ENCODE results near the gene ZNF541. TPM values are rescaled to one million over a fixed set of nuclear protein-coding genes. Genes with fewer than 3 reads are reported as not detected.

ZNF541 gene
- total RNA-seq, 6 experiments from 2014 or later = 0.12 to 0.25 (median 0.17) TPM; not detected in 2

DNA sequence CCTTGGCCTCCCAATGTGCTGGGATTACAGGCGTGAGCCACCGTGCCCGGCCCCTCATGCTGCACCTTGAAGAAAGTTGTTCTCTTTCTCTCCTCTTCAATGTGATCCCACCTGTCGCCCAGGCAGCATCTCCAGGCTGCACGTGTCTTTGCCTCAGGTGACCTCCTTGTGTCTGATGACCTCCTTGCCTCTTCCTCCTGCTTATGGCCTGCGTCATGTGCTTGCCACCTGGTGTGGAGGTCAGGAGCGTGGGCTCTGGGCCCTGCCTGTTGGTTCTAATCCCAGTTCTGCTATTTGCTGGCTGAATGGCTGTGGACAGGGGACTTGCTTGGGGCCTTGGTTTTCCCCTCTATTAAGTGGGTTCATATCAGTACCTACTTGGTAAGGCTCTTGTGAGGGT lies 42.3 kb upstream of the ZNF541 start:
- TF ChIP-seq, protein P1, sequence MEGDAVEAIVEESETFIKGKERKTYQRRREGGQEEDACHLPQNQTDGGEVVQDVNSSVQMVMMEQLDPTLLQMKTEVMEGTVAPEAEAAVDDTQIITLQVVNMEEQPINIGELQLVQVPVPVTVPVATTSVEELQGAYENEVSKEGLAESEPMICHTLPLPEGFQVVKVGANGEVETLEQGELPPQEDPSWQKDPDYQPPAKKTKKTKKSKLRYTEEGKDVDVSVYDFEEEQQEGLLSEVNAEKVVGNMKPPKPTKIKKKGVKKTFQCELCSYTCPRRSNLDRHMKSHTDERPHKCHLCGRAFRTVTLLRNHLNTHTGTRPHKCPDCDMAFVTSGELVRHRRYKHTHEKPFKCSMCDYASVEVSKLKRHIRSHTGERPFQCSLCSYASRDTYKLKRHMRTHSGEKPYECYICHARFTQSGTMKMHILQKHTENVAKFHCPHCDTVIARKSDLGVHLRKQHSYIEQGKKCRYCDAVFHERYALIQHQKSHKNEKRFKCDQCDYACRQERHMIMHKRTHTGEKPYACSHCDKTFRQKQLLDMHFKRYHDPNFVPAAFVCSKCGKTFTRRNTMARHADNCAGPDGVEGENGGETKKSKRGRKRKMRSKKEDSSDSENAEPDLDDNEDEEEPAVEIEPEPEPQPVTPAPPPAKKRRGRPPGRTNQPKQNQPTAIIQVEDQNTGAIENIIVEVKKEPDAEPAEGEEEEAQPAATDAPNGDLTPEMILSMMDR (IDR thresholded peaks at IDR 0.05) = no peak
- no peak for TF ChIP-seq POLR2A (IDR thresholded peaks at IDR 0.05)
- Histone ChIP-seq H3K36me3 (no peaks in the 10 kb centered on the region), H3K4me3 (no peak overlapping the region), H3K27ac (no peak overlapping the region), H3K27me3 (no peaks in the 10 kb centered on the region), H3K9me3 (no peaks in the 10 kb centered on the region), H3K4me1 (peaks cover 0 to 37% (median 19%) of the 10 kb centered on the region in 4 donors)
- no peak for DNase-seq
- 0% methylated on average over 1 of the region's 7 CpGs for WGBS (ENCODE audit: insufficient coverage, low coverage, low lambda C conversion rate, missing lambda C conversion rate)
- no peak for ATAC-seq
- intact Hi-C loops (cut with DNase I) = loop anchor here in 1 of 2 donors (10.0 kb wide), 1 partner anchor 50 kb away; no protein-coding TSS in a partner anchor

DNA sequence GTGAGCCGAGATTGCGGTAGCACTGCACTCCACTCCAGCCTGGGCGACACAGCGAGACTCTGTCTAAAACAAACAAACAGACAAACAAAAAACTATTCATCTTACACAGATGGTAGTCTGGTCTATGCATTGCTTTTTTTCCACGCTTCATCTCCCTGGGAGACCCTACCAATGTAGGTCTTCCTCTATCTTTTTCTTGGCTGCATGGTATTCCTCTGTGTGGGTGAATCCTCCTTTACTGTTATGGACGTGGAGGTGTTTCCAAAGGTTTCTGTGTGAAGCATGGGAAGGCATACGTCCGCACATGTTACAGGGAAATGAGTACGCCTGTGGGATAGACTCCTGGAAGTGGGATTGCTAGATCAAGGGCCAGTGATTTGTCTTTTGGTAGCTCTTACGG lies 41.6 kb upstream of the ZNF541 start:
- ATAC-seq (no peak), DNase-seq (no peak)
- H3K4me3 ChIP-seq = no peak overlapping the region
- intact Hi-C loops (cut with DNase I) = loop anchor here in 1 of 2 donors (10.0 kb wide), 1 partner anchor 50 kb away; no protein-coding TSS in a partner anchor
- H3K4me1 ChIP-seq = peaks cover 0 to 31% (median 15%) of the 10 kb centered on the region in 4 donors
- no peaks in the 10 kb centered on the region for H3K36me3 ChIP-seq
- no peak for TF ChIP-seq POLR2A (IDR thresholded peaks at IDR 0.05)
- TF ChIP-seq, protein P1 (IDR thresholded peaks at IDR 0.05) = no peak
- H3K27me3 ChIP-seq = no peaks in the 10 kb centered on the region
- no peaks in the 10 kb centered on the region for H3K9me3 ChIP-seq
- 94% methylated on average over 10 of the region's 10 CpGs for WGBS (ENCODE audit: insufficient coverage, low coverage, low lambda C conversion rate, missing lambda C conversion rate)
- H3K27ac ChIP-seq = no peak overlapping the region

GRCh38 chr19:47614021-47614295 lies 41.0 kb upstream of the ZNF541 start:
- TF ChIP-seq POLR2A (IDR thresholded peaks at IDR 0.05) = no peak
- TF ChIP-seq, protein P1 (IDR thresholded peaks at IDR 0.05) = no peak
- 40% methylated on average over 1 of the region's 3 CpGs for WGBS (ENCODE audit: insufficient coverage, low coverage, low lambda C conversion rate, missing lambda C conversion rate)
- intact Hi-C loops (cut with DNase I) = loop anchor here in 1 of 2 donors (10.0 kb wide), 1 partner anchor 51 kb away; no protein-coding TSS in a partner anchor
- H3K4me1 ChIP-seq = peaks cover 0 to 25% (median 11%) of the 10 kb centered on the region in 4 donors
- H3K4me3 ChIP-seq = no peak overlapping the region
- DNase-seq (no peak), ATAC-seq (no peak)
- no peaks in the 10 kb centered on the region for H3K9me3 ChIP-seq
- no peaks in the 10 kb centered on the region for H3K36me3 ChIP-seq
- H3K27me3 ChIP-seq = no peaks in the 10 kb centered on the region
- no peak overlapping the region for H3K27ac ChIP-seq

DNA sequence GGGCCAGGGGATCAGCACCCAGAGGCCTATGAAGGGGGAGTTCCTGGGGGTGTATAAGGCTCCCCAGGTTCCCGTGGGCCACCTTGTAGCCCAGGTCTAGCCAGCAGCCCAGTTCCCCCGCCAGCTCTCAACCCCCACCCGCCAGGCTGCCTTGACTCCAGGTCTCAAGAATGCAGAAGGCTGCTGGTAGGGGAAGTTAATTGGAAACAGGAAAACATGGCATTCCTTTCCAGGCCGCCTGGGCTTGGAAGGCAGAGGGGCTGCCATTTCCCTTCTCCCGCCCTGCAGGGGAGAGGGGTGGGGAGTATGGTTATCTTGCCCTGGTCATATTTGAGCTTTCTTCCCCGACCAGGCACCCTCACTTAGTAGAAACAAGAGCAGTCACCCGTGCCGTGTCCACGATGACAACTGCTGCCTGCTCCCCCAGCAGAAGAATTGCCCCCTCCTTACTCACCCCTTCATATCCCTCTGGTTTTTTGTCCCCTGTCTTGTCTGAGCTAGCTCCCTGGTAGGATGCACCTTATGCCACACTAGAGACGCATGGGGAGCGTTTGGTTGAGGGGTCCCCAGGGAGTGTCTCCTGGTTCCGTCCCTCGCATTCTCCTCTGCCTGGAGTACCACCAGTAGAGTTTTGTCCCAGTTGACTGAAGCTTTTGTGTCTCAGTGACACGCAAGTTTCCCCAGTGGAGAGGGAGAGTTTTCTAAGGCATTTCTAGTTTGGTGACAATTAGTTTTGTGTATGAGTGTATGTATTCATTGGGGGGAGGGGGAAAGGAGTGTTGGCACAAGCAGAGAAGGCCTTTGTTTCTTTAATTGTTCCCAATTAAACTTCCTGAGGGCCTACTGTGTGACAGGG lies 40.4 kb upstream of the ZNF541 start:
- intact Hi-C loops (cut with DNase I) = loop anchor here in 1 of 2 donors (10.0 kb wide), 1 partner anchor 51 kb away; no protein-coding TSS in a partner anchor
- Histone ChIP-seq H3K27ac (no peak overlapping the region), H3K4me1 (peaks cover 0 to 19% (median 9%) of the 10 kb centered on the region in 4 donors), H3K36me3 (no peaks in the 10 kb centered on the region), H3K9me3 (no peaks in the 10 kb centered on the region), H3K27me3 (no peaks in the 10 kb centered on the region), H3K4me3 (no peak overlapping the region)
- DNase-seq (no peak), ATAC-seq (no peak)
- WGBS (ENCODE audit: insufficient coverage, low coverage, low lambda C conversion rate, missing lambda C conversion rate) = 58% methylated on average over 3 of the region's 14 CpGs
- no peak for TF ChIP-seq POLR2A (IDR thresholded peaks at IDR 0.05)
- TF ChIP-seq, protein P1 (IDR thresholded peaks at IDR 0.05) = no peak

All from right lobe of liver (tissue), 6 donors.